HEK293T (cell line): Measurements from ENCODE around the gene CABP1.

Experiments used
- CTCF ChIA-PET: fragments of 350-600 bp; formaldehyde crosslinking; extraction: SDS; loops from one replicate; lab custom pipeline; 2021; ENCODE audit warnings: antibody characterized with exemption, inconsistent platforms; lab: Yijun Ruan, JAX
- POLR2A ChIA-PET: fragments of 350-600 bp; formaldehyde crosslinking; extraction: SDS; loops from one replicate; lab custom pipeline; 2020; ENCODE audit warnings: antibody characterized with exemption, inconsistent platforms; lab: Yijun Ruan, JAX
- DNase-seq: peaks from one replicate; pipeline ENCODE4 v3.0.0; 2012; ENCODE audit warnings: mixed read lengths; ENCODE audit errors: extremely low spot score
- ARNT ChIP-seq: fragments of 450-650 bp; IDR thresholded peaks from 2 replicates; pipeline ENCODE4 v1.6.1; 2017; ENCODE audit warnings: mild to moderate bottlenecking
- BHLHE40 ChIP-seq: fragments of 450-650 bp; IDR thresholded peaks from 2 replicates; pipeline ENCODE4 v1.6.1; 2016; ENCODE audit warnings: mild to moderate bottlenecking, moderate library complexity, borderline replicate concordance
- CTBP1 ChIP-seq: fragments of 450-650 bp; IDR thresholded peaks from 2 replicates; pipeline ENCODE4 v1.6.1; 2016; ENCODE audit warnings: borderline replicate concordance
- ELF4 ChIP-seq: fragments of 450-650 bp; IDR thresholded peaks from 2 replicates; pipeline ENCODE4 v1.6.1; 2017; ENCODE audit warnings: antibody characterized with exemption
- FOXA1 ChIP-seq: fragments of 450-650 bp; IDR thresholded peaks from 2 replicates; pipeline ENCODE4 v1.6.1; 2016; ENCODE audit warnings: mild to moderate bottlenecking
- FOXK2 ChIP-seq: fragments of 450-650 bp; IDR thresholded peaks from 2 replicates; pipeline ENCODE4 v1.6.1; 2016; ENCODE audit warnings: mild to moderate bottlenecking
- FOXM1 ChIP-seq: fragments of 450-650 bp; IDR thresholded peaks from 2 replicates; pipeline ENCODE4 v1.6.1; 2017; ENCODE audit warnings: mild to moderate bottlenecking, borderline replicate concordance
- HDGF ChIP-seq: fragments of 450-650 bp; IDR thresholded peaks from 2 replicates; pipeline ENCODE4 v1.6.1; 2017; ENCODE audit warnings: antibody characterized with exemption, borderline replicate concordance
- L3MBTL2 ChIP-seq: fragments of 450-650 bp; conservative IDR thresholded peaks from 2 replicates; pipeline ENCODE4 v1.6.1; 2016; ENCODE audit warnings: mild to moderate bottlenecking
- LEF1 ChIP-seq: fragments of 450-650 bp; IDR thresholded peaks from 2 replicates; pipeline ENCODE4 v1.6.1; 2017; ENCODE audit warnings: mild to moderate bottlenecking, borderline replicate concordance
- NFRKB ChIP-seq: fragments of 450-650 bp; IDR thresholded peaks from 2 replicates; pipeline ENCODE4 v1.6.1; 2016; ENCODE audit warnings: mild to moderate bottlenecking, moderate library complexity
- PKNOX1 ChIP-seq: fragments of 450-650 bp; IDR thresholded peaks from 2 replicates; pipeline ENCODE4 v1.6.1; 2016
- SP1 ChIP-seq: fragments of 450-650 bp; IDR thresholded peaks from 2 replicates; pipeline ENCODE4 v1.6.1; 2017
- SUZ12 ChIP-seq: fragments of 450-650 bp; IDR thresholded peaks from 2 replicates; pipeline ENCODE4 v1.6.1; 2016; ENCODE audit warnings: mild to moderate bottlenecking
- TARDBP ChIP-seq: fragments of 450-650 bp; IDR thresholded peaks from 2 replicates; pipeline ENCODE4 v1.6.1; 2016
- ZNF384 ChIP-seq: fragments of 450-650 bp; IDR thresholded peaks from 2 replicates; pipeline ENCODE4 v1.6.1; 2016

Gene CABP1

GRCh38 chr12:120689397-120690082 is 49.1 kb downstream of the CABP1 start:
- TF ChIP-seq HDGF: no peak
- TF ChIP-seq BHLHE40: no peak
- no peak for TF ChIP-seq FOXM1
- no peak for TF ChIP-seq PKNOX1
- TF ChIP-seq TARDBP: no peak
- TF ChIP-seq SUZ12: no peak
- TF ChIP-seq ELF4: no peak
- TF ChIP-seq FOXK2: no peak
- no peak for TF ChIP-seq NFRKB
- TF ChIP-seq FOXA1: no peak
- no peak for TF ChIP-seq L3MBTL2
- TF ChIP-seq ZNF384: no peak
- no peak for TF ChIP-seq ARNT
- TF ChIP-seq SP1: no peak
- no peak for TF ChIP-seq LEF1
- TF ChIP-seq CTBP1: no peak
- no peak for DNase-seq
- POLR2A ChIA-PET: interaction anchor here (1.0 to 1.2 kb wide), 2 partner anchors 108 to 488 kb away, joined by 3 read pairs; partner anchors contain the start of genes POP5 and RPLP0
- CTCF ChIA-PET: interaction anchor here (0.6 kb wide), 1 partner anchor 323 kb away, joined by 9 read pairs; no protein-coding TSS in a partner anchor

GRCh38 chr12:120690083-120690450 is 49.6 kb downstream of the CABP1 start:
- no peak for TF ChIP-seq ZNF384
- no peak for TF ChIP-seq ELF4
- no peak for TF ChIP-seq TARDBP
- TF ChIP-seq HDGF: no peak
- ChIA-PET CTCF (interaction anchor here (0.6 kb wide), 1 partner anchor 322 kb away, joined by 9 read pairs; no protein-coding TSS in a partner anchor), POLR2A (interaction anchor here (1.0 to 1.2 kb wide), 3 partner anchors 109 to 489 kb away, joined by 3 read pairs; partner anchors contain the start of genes POP5 and RPLP0)
- DNase-seq: no peak

GRCh38 chr12:120690978-120691377 is 50.6 kb downstream of the CABP1 start:
- ChIA-PET POLR2A (interaction anchor here (1.1 to 1.2 kb wide), 2 partner anchors 110 to 111 kb away, joined by 3 read pairs; partner anchors contain the start of gene POP5), CTCF (interaction anchor here (0.7 kb wide), 1 partner anchor 21 kb away, joined by 3 read pairs; no protein-coding TSS in a partner anchor)
- DNase-seq: no peak
- no peak for TF ChIP-seq ELF4
- no peak for TF ChIP-seq TARDBP
- no peak for TF ChIP-seq LEF1
- no peak for TF ChIP-seq ZNF384
- TF ChIP-seq HDGF: no peak
- no peak for TF ChIP-seq SP1
- TF ChIP-seq FOXM1: no peak
- TF ChIP-seq SUZ12: no peak
- no peak for TF ChIP-seq FOXA1
- no peak for TF ChIP-seq FOXK2
- no peak for TF ChIP-seq ARNT
- no peak for TF ChIP-seq BHLHE40
- no peak for TF ChIP-seq L3MBTL2
- TF ChIP-seq CTBP1: no peak
- no peak for TF ChIP-seq NFRKB
- TF ChIP-seq PKNOX1: no peak

- DNase-seq: no peak
- ChIA-PET POLR2A (no interaction called here), CTCF (interaction anchor here (1.1 kb wide), 1 partner anchor 44 kb away, joined by 5 read pairs; no protein-coding TSS in a partner anchor)
- TF ChIP-seq L3MBTL2 (no peak), BHLHE40 (no peak), NFRKB (no peak), FOXK2 (no peak), ZNF384 (no peak), SUZ12 (no peak), LEF1 (no peak), FOXM1 (no peak), SP1 (no peak), ELF4 (no peak), HDGF (no peak), TARDBP (no peak), CTBP1 (no peak), PKNOX1 (no peak), ARNT (no peak), FOXA1 (no peak)
Observed at GRCh38 chr12:120692524-120693033, 52.2 kb downstream of the CABP1 start.

- no peak for TF ChIP-seq TARDBP
- TF ChIP-seq BHLHE40: no peak
- TF ChIP-seq L3MBTL2: no peak
- TF ChIP-seq SUZ12: no peak
- no peak for DNase-seq
- CTCF ChIA-PET: no interaction called here
- POLR2A ChIA-PET: no interaction called here
Observed at GRCh38 chr12:120693848-120694247, 53.4 kb downstream of the CABP1 start.

GRCh38 chr12:120696626-120697025 is 56.2 kb downstream of the CABP1 start:
- DNase-seq: no peak
- POLR2A ChIA-PET: interaction anchor here (0.6 kb wide), 1 partner anchor 8 kb away, joined by 6 read pairs; no protein-coding TSS in a partner anchor
- TF ChIP-seq L3MBTL2: no peak
- TF ChIP-seq FOXM1: no peak
- no peak for TF ChIP-seq LEF1
- no peak for TF ChIP-seq CTBP1
- no peak for TF ChIP-seq SP1
- no peak for TF ChIP-seq ELF4
- TF ChIP-seq FOXK2: no peak
- TF ChIP-seq NFRKB: no peak
- TF ChIP-seq SUZ12: no peak
- no peak for TF ChIP-seq FOXA1
- no peak for TF ChIP-seq TARDBP
- CTCF ChIA-PET: interaction anchor here (0.6 kb wide), 1 partner anchor 71 kb away, joined by 11 read pairs; no protein-coding TSS in a partner anchor
